Activated naive CD8-positive, alpha-beta T cell treated with anti-CD3 and anti-CD28 coated beads, Interleukin-2, amount 50 U/mL, for 16 hours (primary cell): ENCODE measurements around the gene ABCC12.

Experiments
- DNase-seq: peaks from one replicate; pipeline ENCODE4 v3.0.0-alpha.2; 2020; ENCODE audit warnings: low read depth, low spot score

ABCC12 gene

GRCh38 chr16:48132696-48133095 lies 23.1 kb downstream of the ABCC12 start:
- DNase-seq: no peak

GRCh38 chr16:48131201-48131935 lies 24.4 kb downstream of the ABCC12 start:
- no peak for DNase-seq

GRCh38 chr16:48129926-48130325 lies 25.9 kb downstream of the ABCC12 start:
- no peak for DNase-seq

GRCh38 chr16:48128769-48129168 lies 27.0 kb downstream of the ABCC12 start:
- DNase-seq: no peak

GRCh38 chr16:48126801-48127644 lies 28.8 kb downstream of the ABCC12 start:
- DNase-seq: no peak

- no peak for DNase-seq
Measured at GRCh38 chr16:48125888-48126287, 29.9 kb downstream of the ABCC12 start.

- DNase-seq: no peak
Measured at GRCh38 chr16:48124266-48124665, 31.5 kb downstream of the ABCC12 start.

- DNase-seq: no peak
Measured at GRCh38 chr16:48123104-48123788, 32.5 kb downstream of the ABCC12 start.

- DNase-seq: no peak
Measured at GRCh38 chr16:48121276-48121675, 34.5 kb downstream of the ABCC12 start.

GRCh38 chr16:48118841-48119240 lies 37.0 kb downstream of the ABCC12 start:
- DNase-seq: no peak

GRCh38 chr16:48117217-48118105 lies 38.3 kb downstream of the ABCC12 start:
- DNase-seq: no peak

- DNase-seq: no peak
Measured at GRCh38 chr16:48115299-48115698, 40.5 kb downstream of the ABCC12 start.

- DNase-seq: no peak
Measured at GRCh38 chr16:48114410-48114809, 41.4 kb downstream of the ABCC12 start.

- DNase-seq: no peak
Measured at GRCh38 chr16:48113471-48113870, 42.3 kb downstream of the ABCC12 start.

- DNase-seq: no peak
Measured at GRCh38 chr16:48113001-48113400, 42.8 kb downstream of the ABCC12 start.

GRCh38 chr16:48112600-48112999 lies 43.2 kb downstream of the ABCC12 start:
- DNase-seq: no peak

- DNase-seq: no peak
Measured at GRCh38 chr16:48110982-48111381, 44.8 kb downstream of the ABCC12 start.

- no peak for DNase-seq
Measured at GRCh38 chr16:48110000-48110399, 45.8 kb downstream of the ABCC12 start.

- no peak for DNase-seq
Measured at GRCh38 chr16:48109475-48109874, 46.3 kb downstream of the ABCC12 start.

- DNase-seq: no peak
Measured at GRCh38 chr16:48106446-48106845, 49.3 kb downstream of the ABCC12 start.
